ENCODE results near the gene FGD2. TPM values are rescaled to one million over a fixed set of nuclear protein-coding genes. Genes with fewer than 3 reads are reported as not detected.

The FGD2 gene
- total and polyA plus RNA-seq, 12 donors: 1.0 to 22.1 (median 2.5) TPM

GRCh38 chr6:36976007-36976264 lies 29.5 kb upstream of the FGD2 start:
- Histone ChIP-seq H3K4me3 (no peak overlapping the region), H3K9me3 (no peaks in the 10 kb centered on the region), H3K27me3 (no peaks in the 10 kb centered on the region), H3K27ac (peak overlapping the region; percentile 20 to 79 (median 62)), H3K4me1 (peaks cover 31 to 100% (median 94%) of the 10 kb centered on the region in 9 donors), H3K36me3 (peaks cover 0 to 100% (median 68%) of the 10 kb centered on the region in 9 donors)
- no peak for DNase-seq
- TF ChIP-seq, protein P1, sequence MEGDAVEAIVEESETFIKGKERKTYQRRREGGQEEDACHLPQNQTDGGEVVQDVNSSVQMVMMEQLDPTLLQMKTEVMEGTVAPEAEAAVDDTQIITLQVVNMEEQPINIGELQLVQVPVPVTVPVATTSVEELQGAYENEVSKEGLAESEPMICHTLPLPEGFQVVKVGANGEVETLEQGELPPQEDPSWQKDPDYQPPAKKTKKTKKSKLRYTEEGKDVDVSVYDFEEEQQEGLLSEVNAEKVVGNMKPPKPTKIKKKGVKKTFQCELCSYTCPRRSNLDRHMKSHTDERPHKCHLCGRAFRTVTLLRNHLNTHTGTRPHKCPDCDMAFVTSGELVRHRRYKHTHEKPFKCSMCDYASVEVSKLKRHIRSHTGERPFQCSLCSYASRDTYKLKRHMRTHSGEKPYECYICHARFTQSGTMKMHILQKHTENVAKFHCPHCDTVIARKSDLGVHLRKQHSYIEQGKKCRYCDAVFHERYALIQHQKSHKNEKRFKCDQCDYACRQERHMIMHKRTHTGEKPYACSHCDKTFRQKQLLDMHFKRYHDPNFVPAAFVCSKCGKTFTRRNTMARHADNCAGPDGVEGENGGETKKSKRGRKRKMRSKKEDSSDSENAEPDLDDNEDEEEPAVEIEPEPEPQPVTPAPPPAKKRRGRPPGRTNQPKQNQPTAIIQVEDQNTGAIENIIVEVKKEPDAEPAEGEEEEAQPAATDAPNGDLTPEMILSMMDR (IDR thresholded peaks at IDR 0.05): no peak
- WGBS, 2 donors: 46 to 63% methylated on average over 4 of the region's 4 CpGs
- intact Hi-C loops (cut with DNase I): loop anchor here in 5 of 10 donors (5.0 kb wide), 4 partner anchors 59 to 209 kb away; partner anchors contain the start of gene C6orf89 (in 4 of the 5)
- peak in 1 of 8 donors; percentile 16 for ATAC-seq

GRCh38 chr6:36976509-36976908 lies 28.9 kb upstream of the FGD2 start:
- ATAC-seq (no peak), DNase-seq (no peak)
- Histone ChIP-seq H3K27ac (peak overlapping the region in 9 of 10 donors; percentile 36 to 79 (median 63)), H3K4me1 (peaks cover 33 to 100% (median 93%) of the 10 kb centered on the region in 9 donors), H3K9me3 (no peaks in the 10 kb centered on the region), H3K27me3 (no peaks in the 10 kb centered on the region), H3K36me3 (peaks cover 0 to 100% (median 63%) of the 10 kb centered on the region in 9 donors), H3K4me3 (no peak overlapping the region)
- intact Hi-C loops (cut with DNase I): loop anchor here in 5 of 10 donors (5.0 kb wide), 4 partner anchors 59 to 209 kb away; partner anchors contain the start of gene C6orf89 (in 4 of the 5)
- TF ChIP-seq, protein P1 (IDR thresholded peaks at IDR 0.05): no peak
- 78 to 85% methylated on average over 7 of the region's 7 CpGs for WGBS, 2 donors

DNA sequence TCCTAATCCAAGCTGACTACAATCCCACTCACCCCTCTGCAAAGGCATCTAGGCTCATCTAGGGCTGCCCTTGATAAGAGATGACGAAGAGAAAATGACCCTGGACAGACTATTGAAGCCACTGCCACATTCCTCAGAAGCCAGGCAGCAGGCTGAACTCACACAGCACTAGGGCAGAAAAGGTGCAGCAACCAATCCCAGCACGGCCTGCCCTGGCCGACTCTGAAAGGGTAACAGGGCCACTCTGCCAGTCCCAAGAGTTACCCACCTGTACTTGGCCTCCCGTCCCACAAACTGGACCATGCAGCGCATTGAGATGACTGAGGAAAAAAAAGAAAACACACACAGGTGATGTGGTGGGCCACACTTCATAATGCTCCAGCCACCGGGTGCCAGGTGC lies 28.5 kb upstream of the FGD2 start:
- TF ChIP-seq, protein P1 (IDR thresholded peaks at IDR 0.05): no peak
- H3K36me3 ChIP-seq: peaks cover 0 to 100% (median 59%) of the 10 kb centered on the region in 9 donors
- H3K9me3 ChIP-seq: no peaks in the 10 kb centered on the region
- peaks cover 35 to 100% (median 89%) of the 10 kb centered on the region in 9 donors for H3K4me1 ChIP-seq
- peak overlapping the region in 7 of 10 donors; percentile 59 to 79 (median 63) for H3K27ac ChIP-seq
- DNase-seq: no peak
- H3K27me3 ChIP-seq: no peaks in the 10 kb centered on the region
- WGBS, 2 donors: 71 to 73% methylated on average over 6 of the region's 6 CpGs
- no peak for ATAC-seq
- H3K4me3 ChIP-seq: no peak overlapping the region
- intact Hi-C loops (cut with DNase I): loop anchor here in 5 of 10 donors (5.0 kb wide), 4 partner anchors 60 to 210 kb away; partner anchors contain the start of gene C6orf89 (in 4 of the 5)

DNA sequence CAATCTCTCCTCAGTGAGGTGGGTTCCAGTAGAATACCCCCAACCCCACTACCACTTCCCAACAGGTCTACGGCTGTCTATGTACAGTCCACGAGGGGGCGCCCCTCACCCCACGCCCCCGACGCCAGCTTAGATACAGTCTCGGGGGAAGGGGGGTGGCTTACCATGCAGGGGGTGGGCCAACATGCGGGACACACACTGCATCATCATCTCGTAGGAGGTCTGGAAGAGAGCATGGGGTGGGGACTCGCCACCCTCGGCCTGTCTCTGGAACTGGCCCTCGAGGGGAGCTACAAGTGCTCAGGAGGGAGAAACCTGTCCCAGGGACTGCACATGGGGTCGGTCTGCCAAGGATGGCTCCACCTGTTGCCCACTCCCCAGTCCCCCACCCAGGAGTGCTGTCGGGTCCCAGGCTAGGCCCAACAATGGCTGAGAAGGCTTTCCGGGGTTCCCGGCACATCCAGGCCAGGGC lies 27.9 kb upstream of the FGD2 start:
- intact Hi-C loops (cut with DNase I): loop anchor here in 5 of 10 donors (5.0 kb wide), 4 partner anchors 60 to 210 kb away; partner anchors contain the start of gene C6orf89 (in 4 of the 5)
- H3K9me3 ChIP-seq: no peaks in the 10 kb centered on the region
- no peaks in the 10 kb centered on the region for H3K27me3 ChIP-seq
- whole genome bisulfite sequencing, 2 donors: 60 to 77% methylated on average over 16 of the region's 16 CpGs
- DNase-seq (no peak), ATAC-seq (peak in 2 of 8 donors; percentile 3 to 9)
- TF ChIP-seq, protein P1 (IDR thresholded peaks at IDR 0.05): peak in 7 of 9 donors; percentile 33 to 55 (median 48)
- no peak overlapping the region for H3K4me3 ChIP-seq
- H3K27ac ChIP-seq: peak overlapping the region in 7 of 10 donors; percentile 45 to 79 (median 63)
- peaks cover 0 to 97% (median 53%) of the 10 kb centered on the region in 9 donors for H3K36me3 ChIP-seq
- H3K4me1 ChIP-seq: peaks cover 32 to 100% (median 84%) of the 10 kb centered on the region in 9 donors
